Glutamatergic neuron (in vitro differentiated cells): ENCODE results near the gene UGT3A1. TPM values are rescaled to one million over a fixed set of nuclear protein-coding genes. Genes with fewer than 3 reads are reported as not detected.

Source experiments
- DNase-seq: peaks from one replicate; pipeline ENCODE4 v3.0.0; 2022
- H3K27ac Mint-ChIP-seq: one replicate; pipeline ENCODE4 v1.8.0; 2020; ENCODE audit warnings: mild to moderate bottlenecking, mixed read lengths, inconsistent platforms; ENCODE audit not compliant: unreplicated experiment
- H3K27me3 Mint-ChIP-seq: one replicate; pipeline ENCODE4 v1.8.0; 2020; ENCODE audit warnings: mild to moderate bottlenecking, moderate library complexity, mixed read lengths, inconsistent platforms; ENCODE audit not compliant: unreplicated experiment
- H3K36me3 Mint-ChIP-seq: one replicate; pipeline ENCODE4 v1.8.0; 2020; ENCODE audit warnings: mild to moderate bottlenecking, mixed read lengths, inconsistent platforms; ENCODE audit not compliant: unreplicated experiment
- H3K4me1 Mint-ChIP-seq: one replicate; pipeline ENCODE4 v1.8.0; 2020; ENCODE audit warnings: mild to moderate bottlenecking, low read depth, mixed read lengths, inconsistent platforms; ENCODE audit not compliant: unreplicated experiment
- H3K4me3 Mint-ChIP-seq: one replicate; pipeline ENCODE4 v1.8.0; 2020; ENCODE audit warnings: mild to moderate bottlenecking, mixed read lengths, inconsistent platforms; ENCODE audit not compliant: unreplicated experiment
- H3K9me3 Mint-ChIP-seq: one replicate; pipeline ENCODE4 v1.8.0; 2020; ENCODE audit warnings: mild to moderate bottlenecking, moderate library complexity, mixed read lengths, inconsistent platforms; ENCODE audit not compliant: unreplicated experiment
- CTCF ChIP-seq: fragments of 200-600 bp; sonication (generic); IDR thresholded peaks from one replicate; pipeline ENCODE4 v1.5.0; 2021; ENCODE audit not compliant: partially characterized antibody, unreplicated experiment
- total RNA-seq: library from RNA; stranded (reverse); fragmentation: NEBNext Ultra II Directional; extraction: Animal tissue kit (Norgen Biotek cat#: 25700); gene quantifications from one replicate; pipeline ENCODE4 v1.2.1, GENCODE V29; 2021; ENCODE audit not compliant: unreplicated experiment

The UGT3A1 gene
- total RNA-seq, 1 donor from 2014 or later: not detected

GRCh38 chr5:35924950-35925722 is 66.1 kb downstream of the UGT3A1 start:
- TF ChIP-seq CTCF: peak; percentile 28
- H3K36me3 Mint-ChIP-seq: no peaks in the 10 kb centered on the region
- H3K9me3 Mint-ChIP-seq: no peaks in the 10 kb centered on the region
- H3K4me1 Mint-ChIP-seq: no peaks in the 10 kb centered on the region
- peak; percentile 81 for DNase-seq
- no peak overlapping the region for H3K4me3 Mint-ChIP-seq
- no peak overlapping the region for H3K27ac Mint-ChIP-seq
- H3K27me3 Mint-ChIP-seq: peaks cover 6% of the 10 kb centered on the region

GRCh38 chr5:35924122-35924949 is 66.9 kb downstream of the UGT3A1 start:
- Mint-ChIP-seq H3K4me1 (no peaks in the 10 kb centered on the region), H3K27ac (no peak overlapping the region), H3K4me3 (no peak overlapping the region), H3K36me3 (no peaks in the 10 kb centered on the region), H3K27me3 (peaks cover 6% of the 10 kb centered on the region), H3K9me3 (peaks cover 2% of the 10 kb centered on the region)
- TF ChIP-seq CTCF: no peak
- DNase-seq: no peak

GRCh38 chr5:35922468-35922867 is 68.7 kb downstream of the UGT3A1 start:
- Mint-ChIP-seq H3K27ac (no peak overlapping the region), H3K27me3 (peaks cover 7% of the 10 kb centered on the region), H3K4me1 (no peaks in the 10 kb centered on the region), H3K9me3 (peaks cover 2% of the 10 kb centered on the region), H3K36me3 (no peaks in the 10 kb centered on the region), H3K4me3 (no peak overlapping the region)
- no peak for DNase-seq
- no peak for TF ChIP-seq CTCF

GRCh38 chr5:35921930-35922329 is 69.3 kb downstream of the UGT3A1 start:
- H3K4me3 Mint-ChIP-seq: no peak overlapping the region
- TF ChIP-seq CTCF: no peak
- no peaks in the 10 kb centered on the region for H3K4me1 Mint-ChIP-seq
- no peak for DNase-seq
- no peak overlapping the region for H3K27ac Mint-ChIP-seq
- peaks cover 2% of the 10 kb centered on the region for H3K9me3 Mint-ChIP-seq
- no peaks in the 10 kb centered on the region for H3K36me3 Mint-ChIP-seq
- H3K27me3 Mint-ChIP-seq: peaks cover 7% of the 10 kb centered on the region

DNA sequence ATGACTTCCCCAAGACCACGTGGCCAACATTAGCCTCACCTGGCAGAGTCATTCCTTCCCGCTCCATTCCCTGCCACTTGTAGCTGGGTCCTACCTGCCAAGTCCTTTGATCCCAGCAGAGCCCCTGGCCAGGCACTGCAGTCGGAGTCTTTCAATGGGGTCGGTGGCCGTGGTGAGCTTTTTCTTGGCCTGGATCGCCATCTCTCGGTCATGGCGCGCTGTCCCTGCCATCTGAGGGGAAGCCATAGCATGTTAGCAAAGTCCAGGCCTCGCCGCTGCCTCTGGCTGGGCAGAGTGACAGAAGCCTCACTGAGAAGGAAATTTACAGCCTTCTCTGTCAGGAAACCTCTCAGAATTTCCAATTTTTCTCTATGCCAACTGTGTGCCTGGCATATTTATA is 70.3 kb downstream of the UGT3A1 start:
- DNase-seq: no peak
- H3K4me3 Mint-ChIP-seq: no peak overlapping the region
- TF ChIP-seq CTCF: no peak
- no peaks in the 10 kb centered on the region for H3K4me1 Mint-ChIP-seq
- no peak overlapping the region for H3K27ac Mint-ChIP-seq
- H3K27me3 Mint-ChIP-seq: peaks cover 5% of the 10 kb centered on the region
- no peaks in the 10 kb centered on the region for H3K36me3 Mint-ChIP-seq
- H3K9me3 Mint-ChIP-seq: peaks cover 2% of the 10 kb centered on the region
